Upper lobe of left lung (tissue), 6 donors: Measurements from ENCODE around the gene PTPRM. TPM values are rescaled to one million over a fixed set of nuclear protein-coding genes. Genes with fewer than 3 reads are reported as not detected.
A peak's percentile ranks its signal among the peaks of the same experiment; 100 is the strongest.

Source experiments
- ATAC-seq, 2 donors: fragments of 200-7000 bp; cut with Tn5 transposase; one replicate each; pipeline ENCODE4 v1.9.1; 2022; ENCODE audit warnings: mild to moderate bottlenecking in 2 of 2, moderate library complexity in 2 of 2; ENCODE audit not compliant: low FRiP score in 2 of 2
- DNase-seq, 2 donors: peaks; one replicate each; pipeline ENCODE4 v3.0.0-alpha.2; 2019 to 2020
- H3K27ac ChIP-seq, 4 donors: fragments of 200-600 bp; sonication (generic); one replicate each; pipeline ENCODE4 v1.5.1; 2016 to 2019
- H3K27me3 ChIP-seq, 4 donors: fragments of 200-600 bp; sonication (generic); one replicate each; pipeline ENCODE4 v1.5.1; 2017 to 2019
- H3K36me3 ChIP-seq, 4 donors: fragments of 200-600 bp; sonication (generic); one replicate each; pipeline ENCODE4 v1.5.1; 2016 to 2019
- H3K4me1 ChIP-seq, 4 donors: fragments of 200-600 bp; sonication (generic); one replicate each; pipeline ENCODE4 v1.5.1; 2018 to 2019
- H3K4me3 ChIP-seq, 4 donors: fragments of 200-600 bp; sonication (generic); one replicate each; pipeline ENCODE4 v1.5.1; 2017 to 2019; ENCODE audit warnings: mild to moderate bottlenecking in 2 of 4, moderate library complexity in 1 of 4
- H3K9me3 ChIP-seq, 4 donors: fragments of 200-600 bp; sonication (generic); one replicate each; pipeline ENCODE4 v1.5.1; 2018 to 2019
- CTCF ChIP-seq, 6 experiments: fragments of 450-650 bp in 4 of 6; fragments of 200-600 bp in 2 of 6; sonication (generic) in 2 of 6; IDR thresholded peaks; one replicate each; pipeline ENCODE4 v1.5.1; 2016 to 2019; ENCODE audit warnings: antibody characterized with exemption in 6 of 6
- EP300 ChIP-seq, 4 donors: sonication (generic); formaldehyde crosslinking; IDR thresholded peaks; one replicate each; pipeline ENCODE4 v1.5.1; 2017; ENCODE audit warnings: antibody characterized with exemption in 4 of 4, control low read depth in 2 of 4
- POLR2A ChIP-seq, 4 donors: fragments of 450-650 bp; IDR thresholded peaks; one replicate each; pipeline ENCODE4 v1.5.1; 2016 to 2017; ENCODE audit warnings: antibody characterized with exemption in 4 of 4, mild to moderate bottlenecking in 2 of 4
- POLR2AphosphoS5 ChIP-seq, 2 donors: sonication (generic); formaldehyde crosslinking; IDR thresholded peaks; one replicate each; pipeline ENCODE4 v1.5.1; 2017; ENCODE audit warnings: antibody characterized with exemption in 2 of 2
- WGBS, 2 donors: methylation state at CpG; one replicate each; pipeline ENCODE4 v1.1.5; 2017 to 2018; 5-methylcytosine and 5-hydroxymethylcytosine counted together
- total RNA-seq, 6 donors: library from RNA; depleted of rRNA in 4 of 6; stranded (reverse); fragments of >200 nt in 4 of 6; gene quantifications; one replicate each; pipeline versions ENCODE4 v1.1.0 to v1.2.1, GENCODE V29; 2016 to 2021
- donor health status: DM: no; HTN: no; CAD: no; lungs with moderate emphysema.
- donor health status: DM: no; HTN: yes; CAD: no; lungs with severe emphysema.

PTPRM gene
- total RNA-seq, 6 donors from 2014 or later, result 82.0 to 201 (median 154) TPM

GRCh38 chr18:7615840-7616239 lies 48.7 kb downstream of the PTPRM start:
- no peaks in the 10 kb centered on the region for H3K9me3 ChIP-seq
- TF ChIP-seq CTCF (IDR thresholded peaks at IDR 0.05), result no peak
- TF ChIP-seq POLR2AphosphoS5 (IDR thresholded peaks at IDR 0.05), result no peak
- no peak for TF ChIP-seq POLR2A (IDR thresholded peaks at IDR 0.05)
- no peak for TF ChIP-seq EP300 (IDR thresholded peaks at IDR 0.05)
- DNase-seq, result no peak
- 84 to 90% methylated on average over 6 to 9 of the region's 9 CpGs for WGBS, 2 donors
- H3K4me3 ChIP-seq, result no peak overlapping the region
- no peaks in the 10 kb centered on the region for H3K27me3 ChIP-seq
- no peak for ATAC-seq
- H3K36me3 ChIP-seq, result no peaks in the 10 kb centered on the region
- H3K4me1 ChIP-seq, result peaks cover 24 to 44% (median 26%) of the 10 kb centered on the region in 4 donors
- no peak overlapping the region for H3K27ac ChIP-seq

GRCh38 chr18:7616661-7617060 lies 49.5 kb downstream of the PTPRM start:
- ATAC-seq (peak in 1 of 2 donors; percentile 48), DNase-seq (no peak)
- Histone ChIP-seq H3K27ac (peak overlapping the region in 2 of 4 donors; percentile 18 to 33), H3K4me3 (no peak overlapping the region), H3K4me1 (peaks cover 24 to 44% (median 26%) of the 10 kb centered on the region in 4 donors), H3K27me3 (no peaks in the 10 kb centered on the region), H3K36me3 (no peaks in the 10 kb centered on the region), H3K9me3 (no peaks in the 10 kb centered on the region)
- TF ChIP-seq EP300 (IDR thresholded peaks at IDR 0.05) (no peak), CTCF (IDR thresholded peaks at IDR 0.05) (no peak), POLR2AphosphoS5 (IDR thresholded peaks at IDR 0.05) (no peak)
- WGBS, 2 donors, result 49 to 71% methylated on average over 2 to 4 of the region's 4 CpGs

- ATAC-seq, result peak; percentile 65 to 67
- H3K4me3 ChIP-seq, result peak overlapping the region in 1 of 4 donors; percentile 21
- H3K4me1 ChIP-seq, result peaks cover 24 to 48% (median 26%) of the 10 kb centered on the region in 4 donors
- peak in 1 of 2 donors; percentile 76 for DNase-seq
- H3K27me3 ChIP-seq, result no peaks in the 10 kb centered on the region
- no peak for TF ChIP-seq CTCF (IDR thresholded peaks at IDR 0.05)
- TF ChIP-seq POLR2AphosphoS5 (IDR thresholded peaks at IDR 0.05), result no peak
- TF ChIP-seq POLR2A (IDR thresholded peaks at IDR 0.05), result no peak
- no peak for TF ChIP-seq EP300 (IDR thresholded peaks at IDR 0.05)
- no peaks in the 10 kb centered on the region for H3K36me3 ChIP-seq
- no peaks in the 10 kb centered on the region for H3K9me3 ChIP-seq
- 35 to 39% methylated on average over 7 of the region's 7 CpGs for WGBS, 2 donors
- peak overlapping the region; percentile 0 to 43 (median 18) for H3K27ac ChIP-seq
These were observed 50.8 kb downstream of the PTPRM start for GRCh38 chr18:7617738-7618422.

GRCh38 chr18:7618891-7619442 lies 51.9 kb downstream of the PTPRM start:
- no peaks in the 10 kb centered on the region for H3K9me3 ChIP-seq
- no peaks in the 10 kb centered on the region for H3K36me3 ChIP-seq
- ATAC-seq (no peak), DNase-seq (no peak)
- no peaks in the 10 kb centered on the region for H3K27me3 ChIP-seq
- no peak for TF ChIP-seq POLR2A (IDR thresholded peaks at IDR 0.05)
- no peak for TF ChIP-seq EP300 (IDR thresholded peaks at IDR 0.05)
- TF ChIP-seq POLR2AphosphoS5 (IDR thresholded peaks at IDR 0.05), result no peak
- TF ChIP-seq CTCF (IDR thresholded peaks at IDR 0.05), result no peak
- WGBS, 2 donors, result 63 to 78% methylated on average over 3 of the region's 3 CpGs
- H3K27ac ChIP-seq, result no peak overlapping the region
- peaks cover 26 to 49% (median 27%) of the 10 kb centered on the region in 4 donors for H3K4me1 ChIP-seq
- H3K4me3 ChIP-seq, result no peak overlapping the region
